Heart right ventricle (tissue), 16 donors: Measurements from ENCODE around the gene WBP11. TPM values are rescaled to one million over a fixed set of nuclear protein-coding genes. Genes with fewer than 3 reads are reported as not detected.
"Not testable (repeated sequence)": the region's sequence is repeated elsewhere in the genome, so short reads cannot be mapped to it uniquely, and the experiment has no call there.

Experiments used
- ATAC-seq, 8 donors: fragments of 200-7000 bp; cut with Tn5 transposase; one replicate each; pipeline ENCODE4 v1.9.1; 2020; ENCODE audit warnings: mild to moderate bottlenecking in 8 of 8, moderate library complexity in 8 of 8, moderate number of reproducible peaks in 1 of 8
- DNase-seq, 2 donors: peaks; one replicate each; pipeline ENCODE4 v3.0.0-alpha.2; 2020
- H3K27ac ChIP-seq, 10 donors: fragments of 200-600 bp; sonication (generic) in 2 of 10; one replicate each; pipeline versions ENCODE4 v1.5.0 to v1.8.0; 2020 to 2022; ENCODE audit warnings: mild to moderate bottlenecking in 3 of 10
- H3K27me3 ChIP-seq, 7 donors: fragments of 200-600 bp; one replicate each; pipeline ENCODE4 v1.8.0; 2021 to 2022; ENCODE audit warnings: mild to moderate bottlenecking in 2 of 7
- H3K36me3 ChIP-seq, 9 donors: fragments of 200-600 bp; sonication (generic) in 1 of 9; one replicate each; pipeline versions ENCODE4 v1.5.0 to v1.8.0; 2020 to 2022; ENCODE audit warnings: mild to moderate bottlenecking in 2 of 9
- H3K4me1 ChIP-seq, 9 donors: fragments of 200-600 bp; sonication (generic) in 1 of 9; one replicate each; pipeline versions ENCODE4 v1.5.0 to v1.8.0; 2020 to 2022; ENCODE audit warnings: mild to moderate bottlenecking in 4 of 9
- H3K4me3 ChIP-seq, 10 donors: fragments of 200-600 bp; sonication (generic) in 2 of 10; one replicate each; pipeline versions ENCODE4 v1.5.0 to v1.8.0; 2020 to 2022; ENCODE audit warnings: mild to moderate bottlenecking in 7 of 10, moderate library complexity in 2 of 10
- H3K9me3 ChIP-seq, 11 donors: fragments of 200-600 bp in 10 of 11; sonication (generic) in 2 of 11; one replicate each; pipeline versions ENCODE4 v1.5.0 to v1.8.0; 2013 to 2022; ENCODE audit warnings: mild to moderate bottlenecking in 2 of 11, control low read depth in 1 of 11, moderate library complexity in 1 of 11
- CTCF ChIP-seq, 9 donors: fragments of 200-600 bp; sonication (generic) in 2 of 9; IDR thresholded peaks; one replicate each; pipeline versions ENCODE4 v1.5.0 to v1.8.0; 2021 to 2022; ENCODE audit warnings: antibody characterized with exemption in 9 of 9, mild to moderate bottlenecking in 5 of 9, moderate library complexity in 1 of 9
- WGBS, 2 donors: extraction: QIAGEN DNeasy Blood & Tissue Kit; methylation state at CpG; one replicate each; pipeline ENCODE4 v1.1.7; 2013; ENCODE audit warnings: inconsistent platforms in 1 of 2; 5-methylcytosine and 5-hydroxymethylcytosine counted together
- intact Hi-C, 10 donors: fragments of 100-400 bp; cut with DNase I; formaldehyde crosslinking; loops; one replicate each; pipeline versions ENCODE4 v1.11.1 to v1.14.2; 2022
- polyA plus RNA-seq, 2 donors: library from polyadenylated mRNA; stranded (reverse); fragments of 200-250 nt; gene quantifications; one replicate each; pipeline ENCODE4 v1.2.3, GENCODE V29; 2013
- total RNA-seq, 10 donors: library from RNA; stranded (reverse); fragmentation: NEBNext Ultra II Directional in 3 of 10; extraction: Animal tissue kit (Norgen Biotek cat#: 25700) in 3 of 10; gene quantifications; one replicate each; pipeline versions ENCODE4 v1.2.1 to v1.2.4, GENCODE V29; 2021 to 2023
- donor health status: Arrhythmogenic right ventricular cardiomyopathy.
- donor health status: ischemic (EF 13 %, LVEDD 7.1; RV severe dilation, severe dysfunction).
- donor health status: healthy with polysubstance abuse.
- donor health status: DM: no; HTN: yes; CAD: no.
- donor health status: DM: no; HTN: no; CAD: no.
- donor health status: ischemic (EF 25% LVEDD 6.9; RV normal size, moderate dysfunction).
- donor health status: ischemic (EF 25% LVEDD 5.7; RV mildly dilated, moderate dysfunction).
- donor health status: healthy.
- donor health status: DM: yes; HTN: yes; CAD: no.
- donor health status: Ischemic cardiomyopathy.
- donor health status: ischemic (EF 35%, LVEDD 5.7; RV mildly dilated, moderate dysfunction).
- donor health status: nonischemic (EF 11% LVEDD 7.7; RV severe dilation, severe dysfunction).
- donor health status: DM: yes; HTN: yes; CAD: no.
- donor health status: PGD.
- donor health status: ischemic (EF 29% LVEDD 5.4; RV normal size, mild dysfunction).
- donor health status: nonischemic (EF 23%, LVEDD 6.1; RV moderate dilation, normal function).

WBP11 gene
- total and polyA plus RNA-seq, 12 donors: 11.9 to 62.3 (median 54.3) TPM

GRCh38 chr12:14765398-14765797, 37.9 kb downstream of the WBP11 start:
- Histone ChIP-seq H3K27ac (no peak overlapping the region), H3K4me3 (no peak overlapping the region), H3K9me3 (peaks cover 0 to 18% (median 5%) of the 10 kb centered on the region in 11 donors), H3K27me3 (no peaks in the 10 kb centered on the region), H3K36me3 (peaks cover 0 to 21% (median 0%) of the 10 kb centered on the region in 9 donors), H3K4me1 (peaks cover 0 to 24% (median 13%) of the 10 kb centered on the region in 9 donors)
- intact Hi-C loops: no loop called here
- DNase-seq: no peak
- no peak for ATAC-seq
- no peak for TF ChIP-seq CTCF (IDR thresholded peaks at IDR 0.05)
- 95 to 97% methylated on average over 2 of the region's 2 CpGs for WGBS, 2 donors

GRCh38 chr12:14759711-14760280, 43.5 kb downstream of the WBP11 start:
- H3K27ac ChIP-seq, DNase-seq, ATAC-seq, H3K27me3 ChIP-seq, H3K36me3 ChIP-seq, H3K4me3 ChIP-seq, H3K4me1 ChIP-seq, intact Hi-C loops: not testable (repeated sequence)
- WGBS, 2 donors: 95% methylated on average over 6 of the region's 6 CpGs
- peaks cover 0 to 11% (median 0%) of the 10 kb centered on the region in 11 donors for H3K9me3 ChIP-seq

- H3K4me3 ChIP-seq: no peak overlapping the region
- no peaks in the 10 kb centered on the region for H3K4me1 ChIP-seq
- WGBS, 2 donors: 41 to 50% methylated on average over 17 of the region's 17 CpGs
- TF ChIP-seq CTCF (IDR thresholded peaks at IDR 0.05): peak in 7 of 9 donors; percentile 22 to 40 (median 23)
- intact Hi-C loops: no loop called here
- ATAC-seq (no peak), DNase-seq (no peak)
- H3K27me3 ChIP-seq: no peaks in the 10 kb centered on the region
- H3K27ac ChIP-seq: no peak overlapping the region
- peaks cover 0 to 11% (median 0%) of the 10 kb centered on the region in 11 donors for H3K9me3 ChIP-seq
- H3K36me3 ChIP-seq: no peaks in the 10 kb centered on the region
Observed at GRCh38 chr12:14756334-14757143, 46.7 kb downstream of the WBP11 start.

GRCh38 chr12:14751986-14752385, 51.3 kb downstream of the WBP11 start:
- intact Hi-C loops: no loop called here
- ATAC-seq (no peak), DNase-seq (no peak)
- H3K9me3 ChIP-seq: no peaks in the 10 kb centered on the region
- H3K27me3 ChIP-seq: no peaks in the 10 kb centered on the region
- no peak overlapping the region for H3K27ac ChIP-seq
- H3K4me3 ChIP-seq: no peak overlapping the region
- no peaks in the 10 kb centered on the region for H3K4me1 ChIP-seq
- H3K36me3 ChIP-seq: peaks cover 0 to 5% (median 0%) of the 10 kb centered on the region in 9 donors
- no peak for TF ChIP-seq CTCF (IDR thresholded peaks at IDR 0.05)

GRCh38 chr12:14743061-14743460, 60.2 kb downstream of the WBP11 start:
- intact Hi-C loops: no loop called here
- no peaks in the 10 kb centered on the region for H3K27me3 ChIP-seq
- no peaks in the 10 kb centered on the region for H3K4me1 ChIP-seq
- no peak overlapping the region for H3K27ac ChIP-seq
- no peak overlapping the region for H3K4me3 ChIP-seq
- DNase-seq (no peak), ATAC-seq (no peak)
- no peak for TF ChIP-seq CTCF (IDR thresholded peaks at IDR 0.05)
- H3K36me3 ChIP-seq: peaks cover 0 to 6% (median 0%) of the 10 kb centered on the region in 9 donors
- 93 to 97% methylated on average over 1 of the region's 1 CpG for WGBS, 2 donors
- peaks cover 0 to 19% (median 0%) of the 10 kb centered on the region in 11 donors for H3K9me3 ChIP-seq
